WTC11 (cell line): ENCODE data around the gene SERPINH1. TPM values are rescaled to one million over a fixed set of nuclear protein-coding genes. Genes with fewer than 3 reads are reported as not detected.

Experiments
- ATAC-seq: fragments of 200-7000 bp; cut with Tn5 transposase; 2 replicates; pipeline ENCODE4 v1.10.0; 2021; ENCODE audit warnings: mild to moderate bottlenecking, moderate library complexity
- CTCF ChIA-PET: fragments of 300-600 bp; sonication (Branson Sonifier 250); formaldehyde crosslinking; loops from one replicate; lab custom pipeline; 2021; ENCODE audit warnings: antibody characterized with exemption; lab: Charles Lee
- POLR2A ChIA-PET: fragments of 350-600 bp; sonication (Branson Sonifier 250); formaldehyde crosslinking; loops from one replicate; lab custom pipeline; 2021; ENCODE audit warnings: antibody characterized with exemption; lab: Charles Lee
- DNase-seq: peaks from one replicate; pipeline ENCODE4 v3.0.0; 2021; ENCODE audit warnings: low spot score
- H3K27ac Mint-ChIP-seq: 2 replicates; pipeline ENCODE4 v1.8.0; 2021; ENCODE audit warnings: mixed read lengths
- H3K27me3 Mint-ChIP-seq: 2 replicates; pipeline ENCODE4 v1.8.0; 2021; ENCODE audit warnings: low read depth, mild to moderate bottlenecking, moderate library complexity, mixed read lengths
- H3K36me3 Mint-ChIP-seq: 2 replicates; pipeline ENCODE4 v1.8.0; 2021; ENCODE audit warnings: mixed read lengths
- H3K4me1 Mint-ChIP-seq: 2 replicates; pipeline ENCODE4 v1.8.0; 2022; ENCODE audit warnings: mixed read lengths
- H3K4me3 Mint-ChIP-seq: 2 replicates; pipeline ENCODE4 v1.8.0; 2021; ENCODE audit warnings: mild to moderate bottlenecking, moderate library complexity, mixed read lengths
- H3K9me3 Mint-ChIP-seq: 2 replicates; pipeline ENCODE4 v1.8.0; 2021; ENCODE audit warnings: mixed read lengths
- CBFB ChIP-seq: sonication (generic); formaldehyde crosslinking; IDR thresholded peaks from 2 replicates; pipeline ENCODE4 v1.8.1; 2022; ENCODE audit warnings: mild to moderate bottlenecking, low read depth, missing genetic modification reagents
- ESRRA ChIP-seq: sonication (generic); formaldehyde crosslinking; IDR thresholded peaks from 2 replicates; pipeline ENCODE4 v1.8.1; 2022; ENCODE audit warnings: mild to moderate bottlenecking, missing genetic modification reagents, borderline replicate concordance
- GABPB1 ChIP-seq: sonication (generic); formaldehyde crosslinking; IDR thresholded peaks from 2 replicates; pipeline ENCODE4 v1.8.1; 2023; ENCODE audit warnings: mild to moderate bottlenecking, missing genetic modification reagents
- GRHL2 ChIP-seq: fragments of 250-450 bp; sonication (Bioruptor Pico); IDR thresholded peaks from 2 replicates; pipeline ENCODE4 v1.8.0; 2022; ENCODE audit warnings: mild to moderate bottlenecking, moderate library complexity; ENCODE audit not compliant: insufficient replicate concordance, severe bottlenecking
- NR2C2 ChIP-seq: sonication (generic); formaldehyde crosslinking; IDR thresholded peaks from 2 replicates; pipeline ENCODE4 v1.8.0; 2022; ENCODE audit warnings: mild to moderate bottlenecking, missing genetic modification reagents
- OVOL2 ChIP-seq: fragments of 250-450 bp; sonication (Bioruptor Pico); IDR thresholded peaks from 2 replicates; pipeline ENCODE4 v1.9.0; 2021; ENCODE audit warnings: mild to moderate bottlenecking, borderline replicate concordance
- TP53 ChIP-seq: sonication (generic); formaldehyde crosslinking; IDR thresholded peaks from 2 replicates; pipeline ENCODE4 v1.8.1; 2023; ENCODE audit warnings: mild to moderate bottlenecking, missing genetic modification reagents
- ZNF121 ChIP-seq: sonication (generic); formaldehyde crosslinking; IDR thresholded peaks from 2 replicates; pipeline ENCODE4 v1.8.0; 2023; ENCODE audit warnings: missing genetic modification reagents
- ZNF671 ChIP-seq: fragments of 250-450 bp; sonication (Bioruptor Pico); IDR thresholded peaks from 2 replicates; pipeline ENCODE4 v1.8.0; 2021; ENCODE audit warnings: mild to moderate bottlenecking
- total RNA-seq: library from RNA; stranded (reverse); gene quantifications from 3 replicates; pipeline ENCODE4 v1.2.3, GENCODE V29; 2021
- TF ChIP-seq, protein P1 (sequence below): fragments of 250-450 bp; sonication (Bioruptor Pico); IDR thresholded peaks from 2 replicates; pipeline ENCODE4 v1.9.0; 2021; ENCODE audit warnings: mild to moderate bottlenecking
- TF ChIP-seq, protein P2 (sequence below): sonication (generic); formaldehyde crosslinking; IDR thresholded peaks from 2 replicates; pipeline ENCODE4 v1.8.1; 2023; ENCODE audit warnings: mild to moderate bottlenecking, missing genetic modification reagents, moderate library complexity
- TF ChIP-seq, protein P3 (sequence below): sonication (generic); formaldehyde crosslinking; IDR thresholded peaks from 2 replicates; pipeline ENCODE4 v1.8.1; 2022; ENCODE audit warnings: low read depth, missing genetic modification reagents, borderline replicate concordance
- TF ChIP-seq, protein P4 (sequence below): sonication (generic); formaldehyde crosslinking; IDR thresholded peaks from 2 replicates; pipeline ENCODE4 v1.8.0; 2023; ENCODE audit warnings: missing genetic modification reagents
- TF ChIP-seq, protein P5 (sequence below): sonication (generic); formaldehyde crosslinking; IDR thresholded peaks from 2 replicates; pipeline ENCODE4 v1.8.1; 2023; ENCODE audit warnings: mild to moderate bottlenecking, missing genetic modification reagents
- TF ChIP-seq, protein P6 (sequence below): sonication (generic); formaldehyde crosslinking; conservative IDR thresholded peaks from 2 replicates; pipeline ENCODE4 v1.8.1; 2023; ENCODE audit warnings: mild to moderate bottlenecking, low read depth, missing genetic modification reagents, moderate library complexity
- TF ChIP-seq, protein P7 (sequence below): sonication (generic); formaldehyde crosslinking; IDR thresholded peaks from 2 replicates; pipeline ENCODE4 v1.8.0; 2022; ENCODE audit warnings: mild to moderate bottlenecking, missing genetic modification reagents
- TF ChIP-seq, protein P8 (sequence below): sonication (generic); formaldehyde crosslinking; IDR thresholded peaks from 2 replicates; pipeline ENCODE4 v1.8.1; 2023; ENCODE audit warnings: mild to moderate bottlenecking, missing genetic modification reagents

The SERPINH1 gene
- total RNA-seq, 1 experiment from 2014 or later, result 411 TPM

DNA sequence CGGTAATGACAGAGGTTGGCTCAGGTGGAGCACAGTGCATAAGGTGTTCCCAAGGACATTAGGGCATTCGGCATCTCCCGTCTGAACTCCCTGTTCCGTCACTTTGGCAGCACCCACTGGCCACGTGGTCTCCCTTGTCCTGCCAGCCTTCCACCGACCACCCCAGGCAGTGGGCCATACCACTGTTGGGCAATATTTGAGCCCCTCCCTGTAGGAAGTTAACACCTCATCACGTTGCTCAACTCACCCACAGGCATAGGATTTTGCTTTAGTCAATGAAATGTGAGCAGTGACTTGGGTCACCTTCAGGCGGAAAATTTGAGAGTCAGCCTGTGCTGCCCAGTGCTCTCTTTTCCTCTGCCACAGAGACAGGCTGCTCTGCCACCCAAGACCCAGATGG is 44.0 kb downstream of the SERPINH1 start:
- ATAC-seq (no peak), DNase-seq (no peak)
- no peak overlapping the region for H3K27ac Mint-ChIP-seq
- H3K9me3 Mint-ChIP-seq, result no peaks in the 10 kb centered on the region
- no peak for TF ChIP-seq ZNF671
- TF ChIP-seq, protein P1, sequence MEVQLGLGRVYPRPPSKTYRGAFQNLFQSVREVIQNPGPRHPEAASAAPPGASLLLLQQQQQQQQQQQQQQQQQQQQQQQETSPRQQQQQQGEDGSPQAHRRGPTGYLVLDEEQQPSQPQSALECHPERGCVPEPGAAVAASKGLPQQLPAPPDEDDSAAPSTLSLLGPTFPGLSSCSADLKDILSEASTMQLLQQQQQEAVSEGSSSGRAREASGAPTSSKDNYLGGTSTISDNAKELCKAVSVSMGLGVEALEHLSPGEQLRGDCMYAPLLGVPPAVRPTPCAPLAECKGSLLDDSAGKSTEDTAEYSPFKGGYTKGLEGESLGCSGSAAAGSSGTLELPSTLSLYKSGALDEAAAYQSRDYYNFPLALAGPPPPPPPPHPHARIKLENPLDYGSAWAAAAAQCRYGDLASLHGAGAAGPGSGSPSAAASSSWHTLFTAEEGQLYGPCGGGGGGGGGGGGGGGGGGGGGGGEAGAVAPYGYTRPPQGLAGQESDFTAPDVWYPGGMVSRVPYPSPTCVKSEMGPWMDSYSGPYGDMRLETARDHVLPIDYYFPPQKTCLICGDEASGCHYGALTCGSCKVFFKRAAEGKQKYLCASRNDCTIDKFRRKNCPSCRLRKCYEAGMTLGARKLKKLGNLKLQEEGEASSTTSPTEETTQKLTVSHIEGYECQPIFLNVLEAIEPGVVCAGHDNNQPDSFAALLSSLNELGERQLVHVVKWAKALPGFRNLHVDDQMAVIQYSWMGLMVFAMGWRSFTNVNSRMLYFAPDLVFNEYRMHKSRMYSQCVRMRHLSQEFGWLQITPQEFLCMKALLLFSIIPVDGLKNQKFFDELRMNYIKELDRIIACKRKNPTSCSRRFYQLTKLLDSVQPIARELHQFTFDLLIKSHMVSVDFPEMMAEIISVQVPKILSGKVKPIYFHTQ, result no peak
- no peak for TF ChIP-seq GRHL2
- TF ChIP-seq, protein P2, sequence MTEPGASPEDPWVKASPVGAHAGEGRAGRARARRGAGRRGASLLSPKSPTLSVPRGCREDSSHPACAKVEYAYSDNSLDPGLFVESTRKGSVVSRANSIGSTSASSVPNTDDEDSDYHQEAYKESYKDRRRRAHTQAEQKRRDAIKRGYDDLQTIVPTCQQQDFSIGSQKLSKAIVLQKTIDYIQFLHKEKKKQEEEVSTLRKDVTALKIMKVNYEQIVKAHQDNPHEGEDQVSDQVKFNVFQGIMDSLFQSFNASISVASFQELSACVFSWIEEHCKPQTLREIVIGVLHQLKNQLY, result no peak
- TF ChIP-seq, protein P3, sequence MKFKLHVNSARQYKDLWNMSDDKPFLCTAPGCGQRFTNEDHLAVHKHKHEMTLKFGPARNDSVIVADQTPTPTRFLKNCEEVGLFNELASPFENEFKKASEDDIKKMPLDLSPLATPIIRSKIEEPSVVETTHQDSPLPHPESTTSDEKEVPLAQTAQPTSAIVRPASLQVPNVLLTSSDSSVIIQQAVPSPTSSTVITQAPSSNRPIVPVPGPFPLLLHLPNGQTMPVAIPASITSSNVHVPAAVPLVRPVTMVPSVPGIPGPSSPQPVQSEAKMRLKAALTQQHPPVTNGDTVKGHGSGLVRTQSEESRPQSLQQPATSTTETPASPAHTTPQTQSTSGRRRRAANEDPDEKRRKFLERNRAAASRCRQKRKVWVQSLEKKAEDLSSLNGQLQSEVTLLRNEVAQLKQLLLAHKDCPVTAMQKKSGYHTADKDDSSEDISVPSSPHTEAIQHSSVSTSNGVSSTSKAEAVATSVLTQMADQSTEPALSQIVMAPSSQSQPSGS (CRISPR knock-in tag), result no peak
- TF ChIP-seq CBFB (CRISPR knock-in tag), result no peak
- TF ChIP-seq ESRRA (CRISPR knock-in tag), result no peak
- TF ChIP-seq, protein P4, sequence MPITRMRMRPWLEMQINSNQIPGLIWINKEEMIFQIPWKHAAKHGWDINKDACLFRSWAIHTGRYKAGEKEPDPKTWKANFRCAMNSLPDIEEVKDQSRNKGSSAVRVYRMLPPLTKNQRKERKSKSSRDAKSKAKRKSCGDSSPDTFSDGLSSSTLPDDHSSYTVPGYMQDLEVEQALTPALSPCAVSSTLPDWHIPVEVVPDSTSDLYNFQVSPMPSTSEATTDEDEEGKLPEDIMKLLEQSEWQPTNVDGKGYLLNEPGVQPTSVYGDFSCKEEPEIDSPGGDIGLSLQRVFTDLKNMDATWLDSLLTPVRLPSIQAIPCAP (CRISPR knock-in tag), result no peak
- TF ChIP-seq, protein P5, sequence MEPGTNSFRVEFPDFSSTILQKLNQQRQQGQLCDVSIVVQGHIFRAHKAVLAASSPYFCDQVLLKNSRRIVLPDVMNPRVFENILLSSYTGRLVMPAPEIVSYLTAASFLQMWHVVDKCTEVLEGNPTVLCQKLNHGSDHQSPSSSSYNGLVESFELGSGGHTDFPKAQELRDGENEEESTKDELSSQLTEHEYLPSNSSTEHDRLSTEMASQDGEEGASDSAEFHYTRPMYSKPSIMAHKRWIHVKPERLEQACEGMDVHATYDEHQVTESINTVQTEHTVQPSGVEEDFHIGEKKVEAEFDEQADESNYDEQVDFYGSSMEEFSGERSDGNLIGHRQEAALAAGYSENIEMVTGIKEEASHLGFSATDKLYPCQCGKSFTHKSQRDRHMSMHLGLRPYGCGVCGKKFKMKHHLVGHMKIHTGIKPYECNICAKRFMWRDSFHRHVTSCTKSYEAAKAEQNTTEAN, result no peak
- TF ChIP-seq, protein P6, sequence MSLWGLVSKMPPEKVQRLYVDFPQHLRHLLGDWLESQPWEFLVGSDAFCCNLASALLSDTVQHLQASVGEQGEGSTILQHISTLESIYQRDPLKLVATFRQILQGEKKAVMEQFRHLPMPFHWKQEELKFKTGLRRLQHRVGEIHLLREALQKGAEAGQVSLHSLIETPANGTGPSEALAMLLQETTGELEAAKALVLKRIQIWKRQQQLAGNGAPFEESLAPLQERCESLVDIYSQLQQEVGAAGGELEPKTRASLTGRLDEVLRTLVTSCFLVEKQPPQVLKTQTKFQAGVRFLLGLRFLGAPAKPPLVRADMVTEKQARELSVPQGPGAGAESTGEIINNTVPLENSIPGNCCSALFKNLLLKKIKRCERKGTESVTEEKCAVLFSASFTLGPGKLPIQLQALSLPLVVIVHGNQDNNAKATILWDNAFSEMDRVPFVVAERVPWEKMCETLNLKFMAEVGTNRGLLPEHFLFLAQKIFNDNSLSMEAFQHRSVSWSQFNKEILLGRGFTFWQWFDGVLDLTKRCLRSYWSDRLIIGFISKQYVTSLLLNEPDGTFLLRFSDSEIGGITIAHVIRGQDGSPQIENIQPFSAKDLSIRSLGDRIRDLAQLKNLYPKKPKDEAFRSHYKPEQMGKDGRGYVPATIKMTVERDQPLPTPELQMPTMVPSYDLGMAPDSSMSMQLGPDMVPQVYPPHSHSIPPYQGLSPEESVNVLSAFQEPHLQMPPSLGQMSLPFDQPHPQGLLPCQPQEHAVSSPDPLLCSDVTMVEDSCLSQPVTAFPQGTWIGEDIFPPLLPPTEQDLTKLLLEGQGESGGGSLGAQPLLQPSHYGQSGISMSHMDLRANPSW (CRISPR knock-in tag), result no peak
- TF ChIP-seq ZNF121 (CRISPR knock-in tag), result no peak
- TF ChIP-seq, protein P7, sequence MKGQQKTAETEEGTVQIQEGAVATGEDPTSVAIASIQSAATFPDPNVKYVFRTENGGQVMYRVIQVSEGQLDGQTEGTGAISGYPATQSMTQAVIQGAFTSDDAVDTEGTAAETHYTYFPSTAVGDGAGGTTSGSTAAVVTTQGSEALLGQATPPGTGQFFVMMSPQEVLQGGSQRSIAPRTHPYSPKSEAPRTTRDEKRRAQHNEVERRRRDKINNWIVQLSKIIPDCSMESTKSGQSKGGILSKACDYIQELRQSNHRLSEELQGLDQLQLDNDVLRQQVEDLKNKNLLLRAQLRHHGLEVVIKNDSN (CRISPR knock-in tag), result no peak
- TF ChIP-seq TP53, result no peak
- TF ChIP-seq, protein P8, sequence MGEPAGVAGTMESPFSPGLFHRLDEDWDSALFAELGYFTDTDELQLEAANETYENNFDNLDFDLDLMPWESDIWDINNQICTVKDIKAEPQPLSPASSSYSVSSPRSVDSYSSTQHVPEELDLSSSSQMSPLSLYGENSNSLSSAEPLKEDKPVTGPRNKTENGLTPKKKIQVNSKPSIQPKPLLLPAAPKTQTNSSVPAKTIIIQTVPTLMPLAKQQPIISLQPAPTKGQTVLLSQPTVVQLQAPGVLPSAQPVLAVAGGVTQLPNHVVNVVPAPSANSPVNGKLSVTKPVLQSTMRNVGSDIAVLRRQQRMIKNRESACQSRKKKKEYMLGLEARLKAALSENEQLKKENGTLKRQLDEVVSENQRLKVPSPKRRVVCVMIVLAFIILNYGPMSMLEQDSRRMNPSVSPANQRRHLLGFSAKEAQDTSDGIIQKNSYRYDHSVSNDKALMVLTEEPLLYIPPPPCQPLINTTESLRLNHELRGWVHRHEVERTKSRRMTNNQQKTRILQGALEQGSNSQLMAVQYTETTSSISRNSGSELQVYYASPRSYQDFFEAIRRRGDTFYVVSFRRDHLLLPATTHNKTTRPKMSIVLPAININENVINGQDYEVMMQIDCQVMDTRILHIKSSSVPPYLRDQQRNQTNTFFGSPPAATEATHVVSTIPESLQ, result no peak
- TF ChIP-seq OVOL2 (CRISPR knock-in tag), result no peak
- no peak for TF ChIP-seq NR2C2 (CRISPR knock-in tag)
- no peak for TF ChIP-seq GABPB1
- peaks cover 4% of the 10 kb centered on the region; the same call in 1 of the 2 replicates for H3K27me3 Mint-ChIP-seq
- H3K36me3 Mint-ChIP-seq, result no peaks in the 10 kb centered on the region
- ChIA-PET CTCF (interaction anchor here (2.7 kb wide), 1 partner anchor 8 kb away, joined by 10 read pairs; no protein-coding TSS in a partner anchor), POLR2A (no interaction called here)
- no peak overlapping the region for H3K4me3 Mint-ChIP-seq
- H3K4me1 Mint-ChIP-seq, result peaks cover 6% of the 10 kb centered on the region
